ENCODE results near the gene MAGEA8. TPM values are rescaled to one million over a fixed set of nuclear protein-coding genes. Genes with fewer than 3 reads are reported as not detected.
"Not testable (repeated sequence)": the region's sequence is repeated elsewhere in the genome, so short reads cannot be mapped to it uniquely, and the experiment has no call there.

Gene MAGEA8
- total RNA-seq, 1 experiment from 2014 or later, result not detected

- no peak overlapping the region for H3K27ac ChIP-seq
- DNase-seq (ENCODE audit: low read depth in 1 of 2, low spot score in 2 of 2), result no peak
Measured at GRCh38 chrX:149916745-149917392, 35.9 kb downstream of the MAGEA8 start.

GRCh38 chrX:149923836-149924235 lies 42.9 kb downstream of the MAGEA8 start:
- H3K4me3 ChIP-seq; DNase-seq (ENCODE audit: low read depth in 1 of 2, low spot score in 2 of 2); H3K27me3 ChIP-seq (replicated peaks); H3K36me3 ChIP-seq; H3K9me3 ChIP-seq (replicated peaks); H3K4me1 ChIP-seq (replicated peaks); H3K27ac ChIP-seq: not testable (repeated sequence)

More at GRCh38 chrX:149916745-149917392, 35.9 kb downstream of the MAGEA8 start:
- H3K36me3 ChIP-seq, result no peaks in the 10 kb centered on the region
- no peak overlapping the region for H3K4me3 ChIP-seq
- H3K27me3 ChIP-seq (replicated peaks), result no peaks in the 10 kb centered on the region
- H3K9me3 ChIP-seq (replicated peaks), result no peaks in the 10 kb centered on the region
- no peaks in the 10 kb centered on the region for H3K4me1 ChIP-seq (replicated peaks)

- H3K4me1 ChIP-seq (replicated peaks); H3K4me3 ChIP-seq; DNase-seq (ENCODE audit: low read depth in 1 of 2, low spot score in 2 of 2); H3K27ac ChIP-seq; H3K9me3 ChIP-seq (replicated peaks); H3K27me3 ChIP-seq (replicated peaks); H3K36me3 ChIP-seq: not testable (repeated sequence)
Measured at GRCh38 chrX:149924434-149924833, 43.5 kb downstream of the MAGEA8 start.

- H3K27ac ChIP-seq; H3K9me3 ChIP-seq (replicated peaks); H3K4me1 ChIP-seq (replicated peaks); H3K27me3 ChIP-seq (replicated peaks); H3K4me3 ChIP-seq; H3K36me3 ChIP-seq; DNase-seq (ENCODE audit: low read depth in 1 of 2, low spot score in 2 of 2): not testable (repeated sequence)
Measured at GRCh38 chrX:149927245-149927963, 46.4 kb downstream of the MAGEA8 start.

- not testable (repeated sequence) for H3K36me3 ChIP-seq; H3K4me1 ChIP-seq (replicated peaks); DNase-seq (ENCODE audit: low read depth in 1 of 2, low spot score in 2 of 2); H3K27ac ChIP-seq; H3K4me3 ChIP-seq; H3K27me3 ChIP-seq (replicated peaks); H3K9me3 ChIP-seq (replicated peaks)
Measured at GRCh38 chrX:149927964-149928258, 46.9 kb downstream of the MAGEA8 start.

- not testable (repeated sequence) for H3K27me3 ChIP-seq (replicated peaks); H3K4me1 ChIP-seq (replicated peaks); H3K9me3 ChIP-seq (replicated peaks); DNase-seq (ENCODE audit: low read depth in 1 of 2, low spot score in 2 of 2); H3K27ac ChIP-seq; H3K4me3 ChIP-seq; H3K36me3 ChIP-seq
Measured at GRCh38 chrX:149928635-149929034, 47.7 kb downstream of the MAGEA8 start.

GRCh38 chrX:149929400-149929799 lies 48.4 kb downstream of the MAGEA8 start, which contains the start of gene HSFX4:
TSS of gene HSFX4 (plus strand) at chrX:149929573. CDS start at chrX:149929645, 72 bp downstream.
- not testable (repeated sequence) for H3K27ac ChIP-seq; H3K4me1 ChIP-seq (replicated peaks); H3K27me3 ChIP-seq (replicated peaks); DNase-seq (ENCODE audit: low read depth in 1 of 2, low spot score in 2 of 2); H3K36me3 ChIP-seq; H3K4me3 ChIP-seq; H3K9me3 ChIP-seq (replicated peaks)

GRCh38 chrX:149931355-149931754 lies 50.4 kb downstream of the MAGEA8 start:
- H3K9me3 ChIP-seq (replicated peaks), result not testable (repeated sequence)

GRCh38 chrX:149932150-149932549 lies 51.2 kb downstream of the MAGEA8 start:
- DNase-seq (ENCODE audit: low read depth in 1 of 2, low spot score in 2 of 2); H3K27ac ChIP-seq; H3K4me1 ChIP-seq (replicated peaks); H3K27me3 ChIP-seq (replicated peaks); H3K4me3 ChIP-seq; H3K9me3 ChIP-seq (replicated peaks); H3K36me3 ChIP-seq: not testable (repeated sequence)

More at GRCh38 chrX:149931355-149931754, 50.4 kb downstream of the MAGEA8 start:
- H3K4me1 ChIP-seq (replicated peaks); DNase-seq (ENCODE audit: low read depth in 1 of 2, low spot score in 2 of 2); H3K36me3 ChIP-seq; H3K27ac ChIP-seq; H3K4me3 ChIP-seq; H3K27me3 ChIP-seq (replicated peaks): not testable (repeated sequence)

- not testable (repeated sequence) for H3K4me3 ChIP-seq; DNase-seq (ENCODE audit: low read depth in 1 of 2, low spot score in 2 of 2); H3K4me1 ChIP-seq (replicated peaks)
Measured at GRCh38 chrX:149932970-149933369, 52.0 kb downstream of the MAGEA8 start.

GRCh38 chrX:149933547-149933946 lies 52.6 kb downstream of the MAGEA8 start:
- H3K27ac ChIP-seq; H3K4me3 ChIP-seq; H3K4me1 ChIP-seq (replicated peaks); H3K36me3 ChIP-seq; H3K9me3 ChIP-seq (replicated peaks); DNase-seq (ENCODE audit: low read depth in 1 of 2, low spot score in 2 of 2); H3K27me3 ChIP-seq (replicated peaks): not testable (repeated sequence)

More at GRCh38 chrX:149932970-149933369, 52.0 kb downstream of the MAGEA8 start:
- not testable (repeated sequence) for H3K9me3 ChIP-seq (replicated peaks); H3K27ac ChIP-seq; H3K36me3 ChIP-seq; H3K27me3 ChIP-seq (replicated peaks)

Other genes starting within 250 kb of the MAGEA8 start
- gene TMEM185A, start 249.4 kb upstream of the MAGEA8 start, total RNA-seq (2014; rRNA removed; shearing (Covaris generic)), result 35.1 and 55.7 TPM in 2 replicates
- gene MAGEA11, start 169.1 kb upstream of the MAGEA8 start, total RNA-seq (2014; rRNA removed; shearing (Covaris generic)), result not detected in 2 replicates
- 0.69 and 1.5 TPM in 2 replicates for gene HSFX1, start 107.1 kb upstream of the MAGEA8 start, total RNA-seq (2014; rRNA removed; shearing (Covaris generic))
- gene MAGEA9, start 99.3 kb upstream of the MAGEA8 start, total RNA-seq (2014; rRNA removed; shearing (Covaris generic)), result not detected in 2 replicates
- not detected in 2 replicates for gene HSFX4, start 48.4 kb downstream of the MAGEA8 start, total RNA-seq (2014; rRNA removed; shearing (Covaris generic))
- gene EOLA2, start 57.3 kb downstream of the MAGEA8 start, total RNA-seq (2014; rRNA removed; shearing (Covaris generic)), result 23.6 and 31.3 TPM in 2 replicates